Activated CD4-positive, CD25-positive, alpha-beta regulatory T cell treated with anti-CD3 and anti-CD28 coated beads, Interleukin-2, amount 50 U/mL, for 72 hours (primary cell): ENCODE measurements around the gene CYB5D1.

Experiments used
- DNase-seq: peaks from one replicate; pipeline ENCODE4 v3.0.0; 2021

The CYB5D1 gene

DNA sequence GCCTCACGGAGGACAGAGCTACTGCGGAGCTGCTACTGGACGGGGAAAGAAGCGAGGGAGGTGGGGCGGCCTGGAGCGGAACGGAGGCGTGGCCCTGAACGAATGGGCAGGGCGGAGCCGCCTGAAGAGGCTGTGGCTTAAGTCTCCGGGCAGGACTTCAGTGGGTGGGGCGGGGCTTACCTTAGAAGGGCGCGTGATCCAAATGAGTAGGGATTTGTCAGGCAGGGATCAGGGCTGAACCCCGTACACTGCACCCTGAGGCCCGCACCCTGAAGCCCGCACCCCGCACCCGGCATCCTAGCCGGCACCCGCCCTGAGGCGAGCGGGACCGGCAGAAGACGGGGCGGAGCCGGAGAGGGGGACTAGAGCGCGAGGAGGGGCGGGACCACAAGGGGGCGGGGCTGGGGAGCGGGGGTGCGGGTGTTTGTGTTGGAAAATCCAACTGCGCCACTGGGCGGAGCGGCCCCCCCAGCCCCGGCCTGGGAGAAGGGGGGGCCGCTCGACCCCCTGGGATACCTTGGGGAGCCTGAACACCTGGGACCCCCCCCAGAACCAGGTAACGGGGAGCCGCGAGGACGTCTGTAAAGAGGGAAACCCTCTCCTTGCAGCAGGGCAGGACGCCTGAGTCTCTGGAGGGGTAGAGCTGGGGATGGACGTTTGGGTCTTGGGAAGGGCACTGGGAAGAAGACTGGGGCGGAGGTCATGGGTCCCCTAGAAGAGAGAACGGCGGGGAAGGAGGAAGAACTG lies 23.8 kb upstream of the CYB5D1 start, which contains the start of gene KDM6B:
Gene KDM6B, plus strand, starts transcription at position 423 of the 747 bp plus-strand sequence. CDS start 11,338 bp downstream, outside the sequence.
- peak; percentile 88 for DNase-seq

DNA sequence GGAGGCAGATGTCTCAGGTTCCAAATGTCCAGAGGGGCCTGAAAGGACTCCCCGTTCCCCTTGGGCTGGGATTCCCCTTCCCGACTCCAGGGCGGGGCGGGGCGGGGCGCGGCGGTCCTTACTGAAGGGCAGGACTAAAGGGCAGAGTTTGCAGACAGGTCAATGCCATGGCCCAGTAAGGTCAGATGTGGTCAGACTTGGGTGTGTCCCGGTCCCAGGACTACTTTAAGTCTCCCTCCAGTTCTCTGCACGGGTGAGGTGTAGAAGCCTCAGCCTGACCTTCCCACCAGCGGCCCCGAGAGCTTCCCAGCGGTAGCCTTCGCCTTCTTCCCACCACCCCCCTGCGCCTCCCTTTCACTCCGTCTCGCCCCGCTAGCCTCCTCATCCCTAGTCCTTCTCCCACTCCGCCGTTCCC lies 23.3 kb upstream of the CYB5D1 start:
- peak; percentile 63 for DNase-seq

DNA sequence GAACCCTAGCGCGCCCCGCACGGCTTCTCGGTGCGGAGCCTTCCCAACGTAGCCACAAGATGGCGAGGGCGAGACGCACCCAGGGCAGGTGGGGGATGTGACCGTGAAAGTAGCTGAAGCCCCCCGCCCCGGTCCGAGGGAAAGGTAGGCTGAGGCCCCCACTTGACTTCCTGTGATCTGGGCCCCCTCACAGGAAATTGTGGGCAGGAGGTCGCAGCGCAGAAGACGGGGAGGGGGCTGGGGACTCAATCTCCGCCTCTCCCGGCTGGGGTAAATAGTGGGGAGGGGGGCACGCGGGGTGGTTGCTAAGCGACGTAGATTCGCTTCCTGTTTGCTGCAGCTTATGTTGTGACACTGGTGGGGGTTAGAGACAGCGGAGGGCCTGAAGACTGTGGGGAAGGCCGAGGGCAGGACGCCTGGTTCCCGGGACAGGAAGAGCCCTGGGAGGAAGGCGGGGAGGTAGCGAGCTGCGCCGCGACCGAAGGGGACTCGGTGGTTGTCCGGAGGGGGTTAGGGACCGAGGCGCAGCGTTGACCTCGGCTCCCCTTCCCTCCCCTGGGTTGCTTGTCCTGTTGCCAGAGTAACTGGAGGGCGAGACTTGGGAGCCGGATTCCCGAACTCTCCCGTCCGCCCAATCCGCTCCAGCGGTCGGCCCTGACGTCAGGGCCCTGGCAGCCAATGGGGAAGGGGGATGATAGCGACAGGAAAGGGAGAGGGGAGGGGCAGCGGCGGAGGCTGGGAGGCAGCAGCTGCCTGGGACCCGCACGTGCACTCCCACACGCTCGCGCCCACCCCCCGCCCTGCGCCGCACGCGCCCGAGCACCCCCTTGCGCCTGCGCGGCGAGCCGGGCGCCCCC lies 22.6 kb upstream of the CYB5D1 start:
- peak; percentile 73 for DNase-seq

DNA sequence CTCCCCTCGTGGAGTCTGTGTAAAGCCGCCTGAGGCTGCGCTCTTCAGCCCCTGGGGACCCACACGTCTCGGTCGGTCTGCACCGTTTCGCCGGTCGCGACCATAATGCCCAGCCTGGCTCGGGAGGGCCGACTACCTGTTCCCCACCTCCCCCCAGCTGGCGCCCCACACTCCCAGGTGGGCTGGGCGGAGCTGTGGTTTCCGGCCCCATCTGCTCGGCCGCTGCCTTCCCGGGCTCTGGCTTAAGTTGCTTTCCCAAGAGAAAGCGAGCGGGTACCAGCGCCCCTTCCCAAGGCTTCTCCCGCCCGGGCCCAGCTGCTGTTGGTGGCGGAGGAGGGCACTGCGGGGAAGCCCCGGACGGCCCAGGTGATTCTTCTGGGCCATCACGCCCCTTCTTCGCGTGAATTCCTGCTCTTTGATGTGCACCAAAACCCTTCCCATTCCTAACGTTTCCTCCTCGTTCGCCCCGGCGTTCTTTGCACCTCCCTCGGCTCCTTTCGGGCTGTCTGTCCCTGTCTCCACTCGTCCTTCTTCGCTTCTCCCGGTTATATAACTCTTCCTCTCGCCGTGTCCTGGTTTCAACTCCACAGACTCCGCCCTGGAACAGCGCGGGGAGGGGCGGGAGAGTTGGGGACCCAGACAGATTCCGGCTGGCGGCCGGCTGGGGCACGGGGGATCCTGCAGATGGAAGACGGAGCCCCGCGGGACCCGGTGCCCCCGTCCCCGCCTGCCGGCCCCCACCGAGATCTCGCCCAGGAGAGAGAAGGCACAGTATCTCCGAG lies 21.8 kb upstream of the CYB5D1 start:
- no peak for DNase-seq

DNA sequence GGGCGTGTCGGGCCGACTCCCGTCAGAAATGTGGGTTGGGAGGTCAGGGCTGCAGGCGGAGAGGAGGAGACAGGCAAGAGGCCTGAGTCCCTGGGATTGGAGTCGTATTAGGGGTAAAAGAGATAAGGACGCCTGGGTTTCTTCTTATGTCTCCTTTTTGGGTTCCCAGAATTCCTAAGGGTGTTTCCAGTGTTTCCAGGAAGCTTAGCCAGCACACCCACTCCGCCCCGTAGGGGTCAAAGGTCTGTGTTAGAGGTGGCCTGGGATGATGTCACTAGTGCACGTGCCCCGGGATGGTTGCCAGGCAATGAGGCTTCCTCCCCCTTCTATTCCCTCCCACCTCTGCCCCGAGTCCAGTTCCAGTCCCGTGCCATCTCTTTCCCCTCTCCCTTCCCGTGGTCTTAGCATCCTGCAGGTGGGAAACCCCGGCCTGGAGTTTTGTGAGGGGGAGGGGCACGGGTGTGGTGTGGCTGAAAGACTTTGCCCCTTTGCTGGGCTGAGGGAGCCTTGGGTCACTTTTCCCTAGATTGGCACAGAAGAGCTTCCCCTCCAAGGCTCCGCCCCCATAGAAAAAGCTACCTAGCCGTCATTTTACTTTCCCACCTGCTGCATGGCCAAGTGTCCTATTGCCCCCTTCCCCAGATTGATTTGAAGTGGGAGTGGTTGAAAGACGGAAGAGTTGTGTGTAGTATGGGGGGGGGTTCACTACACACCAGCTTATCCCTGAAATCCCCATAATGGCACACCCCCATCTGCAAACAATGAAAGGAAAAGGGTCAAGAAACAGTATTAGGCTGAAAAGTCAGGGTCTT lies 21.0 kb upstream of the CYB5D1 start:
- DNase-seq, result no peak

DNA sequence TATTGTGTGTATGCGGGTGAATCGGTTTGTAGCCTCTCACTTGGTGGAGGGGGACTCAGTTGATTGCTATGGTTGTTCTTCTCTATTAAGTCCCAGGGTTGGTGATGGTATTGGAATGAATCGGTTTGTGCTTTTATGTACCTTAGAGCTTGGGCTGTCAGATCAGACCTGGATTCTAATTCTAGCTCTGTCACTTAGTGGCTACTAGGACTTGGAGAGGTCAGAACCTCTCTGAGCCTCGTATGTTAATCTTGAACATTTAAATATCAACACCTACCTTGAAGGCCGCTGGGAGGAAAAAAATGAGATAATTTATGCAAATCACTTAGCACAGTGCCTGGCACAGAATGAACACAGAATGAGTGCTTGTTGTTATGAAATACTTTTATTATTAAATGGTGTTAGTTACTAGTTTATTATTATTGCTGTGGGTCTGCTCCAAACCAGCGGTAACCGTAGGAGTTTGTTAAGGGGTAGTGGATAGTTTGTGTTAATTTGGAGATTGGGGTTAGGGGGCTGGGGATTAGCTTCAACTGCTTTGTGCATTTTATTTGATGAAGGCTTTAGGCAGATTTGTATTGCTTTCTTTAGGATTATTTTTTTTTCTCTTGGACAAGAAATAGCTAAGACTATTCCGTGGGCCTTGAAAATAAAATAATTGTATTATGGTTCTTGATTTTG lies 20.3 kb upstream of the CYB5D1 start:
- no peak for DNase-seq

DNA sequence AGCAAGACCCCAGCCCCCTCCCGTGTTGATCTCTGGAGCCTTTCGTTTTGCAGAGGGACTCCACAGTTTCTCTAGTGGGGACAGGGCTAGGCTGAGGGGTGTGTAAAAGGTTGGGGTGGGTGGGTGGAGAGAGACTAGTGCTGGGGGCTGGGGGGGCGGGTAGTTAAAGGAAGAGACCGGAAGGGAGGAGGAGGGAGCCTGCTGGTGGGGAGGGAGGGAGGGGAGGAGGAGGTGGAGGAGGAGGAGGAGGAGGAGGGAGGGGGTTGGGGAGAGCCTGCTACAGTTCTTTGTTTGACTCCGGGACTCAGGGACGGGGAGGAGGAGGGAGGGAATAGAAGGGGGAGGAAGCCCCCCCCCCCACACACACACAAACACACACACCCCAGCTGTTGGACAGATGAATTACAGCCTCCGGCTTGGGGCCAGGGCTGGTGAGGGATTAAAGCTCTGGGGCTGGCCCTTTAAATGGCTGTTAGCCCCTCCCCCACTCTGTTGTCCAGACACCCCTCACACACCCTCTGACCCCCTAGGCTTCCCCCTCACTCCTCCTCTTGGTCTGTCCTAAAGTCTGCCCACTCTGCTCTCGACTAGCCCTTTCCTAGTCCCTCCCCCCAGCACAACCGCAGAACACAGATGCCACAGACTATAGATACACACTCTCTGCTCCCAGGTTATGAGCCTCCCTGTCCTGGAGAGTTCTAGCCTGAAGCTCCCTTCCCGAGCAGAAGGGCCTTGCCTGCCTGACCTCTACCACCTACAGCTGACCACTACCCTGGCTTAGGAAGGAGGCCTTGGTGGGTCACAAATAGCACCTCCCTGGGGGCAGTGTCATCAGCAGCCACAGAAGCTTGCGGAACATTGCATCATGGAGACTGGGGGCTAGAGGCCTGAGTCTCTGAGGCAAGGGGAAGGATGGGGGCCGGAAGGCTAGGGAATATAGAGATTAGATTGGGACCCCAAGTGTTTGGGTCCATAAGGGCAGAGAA lies 19.4 kb upstream of the CYB5D1 start:
- DNase-seq, result no peak

DNA sequence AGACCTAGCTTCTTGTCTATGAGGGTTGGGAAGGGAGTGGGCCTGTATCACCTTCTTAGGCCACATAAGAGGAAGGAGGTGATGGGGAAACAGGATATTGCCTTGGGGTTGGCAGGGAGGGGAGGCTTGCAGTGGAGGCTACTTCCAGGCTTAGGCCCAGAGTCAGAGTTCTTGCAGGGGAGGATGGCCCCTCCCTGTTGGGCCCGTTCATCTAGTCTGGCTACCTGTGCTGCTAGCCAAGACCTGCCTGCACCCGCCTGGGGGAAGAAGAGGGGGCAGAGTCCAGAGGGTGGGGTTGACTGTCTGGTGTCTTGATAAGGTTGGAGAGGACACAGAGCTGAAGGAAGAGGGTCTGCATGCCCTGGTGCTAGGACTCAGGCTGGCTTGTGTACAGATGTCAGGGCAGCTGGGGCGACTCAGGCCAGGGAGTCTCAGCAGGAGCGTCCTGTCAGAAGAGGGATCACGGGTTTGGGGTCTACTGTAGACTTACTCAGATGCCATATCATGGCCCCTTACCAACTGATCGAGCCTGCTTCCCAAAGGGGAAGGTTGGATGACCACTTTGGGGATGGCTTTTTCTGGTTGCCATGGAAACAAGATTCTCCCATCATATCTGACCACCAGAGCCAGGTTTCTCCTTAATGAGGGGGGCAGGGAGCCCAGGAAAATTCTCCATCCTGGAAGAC lies 18.5 kb upstream of the CYB5D1 start:
- no peak for DNase-seq

DNA sequence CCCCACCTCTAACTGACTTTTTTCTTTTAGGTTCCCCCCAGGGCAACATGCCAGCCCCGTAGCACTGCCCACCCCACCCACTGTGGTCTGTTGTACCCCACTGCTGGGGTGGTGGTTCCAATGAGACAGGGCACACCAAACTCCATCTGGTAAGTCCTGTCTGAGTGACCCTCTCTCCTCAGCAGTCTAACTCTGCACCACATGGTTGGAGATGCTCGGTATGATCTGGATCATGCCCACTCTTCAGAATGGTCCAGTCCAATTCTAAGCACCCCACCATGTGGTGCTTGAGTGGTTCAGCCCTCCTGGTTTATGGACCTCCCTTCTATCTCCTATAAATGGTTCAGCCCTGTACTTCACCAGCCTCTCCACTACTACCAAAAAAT lies 17.9 kb upstream of the CYB5D1 start:
- no peak for DNase-seq

DNA sequence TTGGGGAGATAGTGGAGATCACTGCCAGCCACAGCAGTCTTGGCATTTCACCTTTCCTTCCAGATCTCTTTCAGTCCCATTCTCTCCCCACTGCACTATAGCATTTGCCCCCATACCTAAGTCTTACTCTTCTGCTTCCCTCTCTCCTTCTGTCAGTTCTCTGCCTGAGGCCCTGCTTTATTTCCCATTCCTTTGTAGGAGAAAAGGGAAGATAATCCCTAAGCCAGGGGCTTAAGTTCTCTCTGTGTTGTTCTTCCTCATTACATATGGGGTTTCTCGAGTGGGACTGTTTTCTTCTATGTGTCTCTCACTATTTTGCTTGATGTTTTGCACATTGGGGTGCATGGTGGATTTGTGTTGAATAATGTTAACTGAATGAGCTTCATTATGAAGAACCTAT lies 17.4 kb upstream of the CYB5D1 start:
- DNase-seq, result no peak

DNA sequence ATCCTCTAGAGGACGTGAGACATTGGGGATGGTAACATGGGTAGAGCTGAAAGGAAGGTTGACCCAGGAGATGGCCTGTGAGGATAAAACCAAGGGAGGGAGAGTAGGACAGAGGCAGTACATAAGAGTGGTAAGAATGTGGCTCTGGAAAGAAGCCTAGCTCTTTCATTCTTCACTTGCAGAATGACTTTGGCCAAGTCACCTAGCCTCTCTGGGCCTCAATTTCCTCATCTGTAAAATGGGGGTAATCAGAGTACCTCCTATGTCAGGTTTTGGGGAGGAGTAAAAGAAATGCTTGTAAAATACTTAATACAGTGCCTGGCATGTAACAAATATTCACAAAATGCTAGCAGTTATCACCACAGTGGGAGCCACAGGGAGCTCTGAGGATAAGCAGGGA lies 16.9 kb upstream of the CYB5D1 start:
- DNase-seq, result no peak

DNA sequence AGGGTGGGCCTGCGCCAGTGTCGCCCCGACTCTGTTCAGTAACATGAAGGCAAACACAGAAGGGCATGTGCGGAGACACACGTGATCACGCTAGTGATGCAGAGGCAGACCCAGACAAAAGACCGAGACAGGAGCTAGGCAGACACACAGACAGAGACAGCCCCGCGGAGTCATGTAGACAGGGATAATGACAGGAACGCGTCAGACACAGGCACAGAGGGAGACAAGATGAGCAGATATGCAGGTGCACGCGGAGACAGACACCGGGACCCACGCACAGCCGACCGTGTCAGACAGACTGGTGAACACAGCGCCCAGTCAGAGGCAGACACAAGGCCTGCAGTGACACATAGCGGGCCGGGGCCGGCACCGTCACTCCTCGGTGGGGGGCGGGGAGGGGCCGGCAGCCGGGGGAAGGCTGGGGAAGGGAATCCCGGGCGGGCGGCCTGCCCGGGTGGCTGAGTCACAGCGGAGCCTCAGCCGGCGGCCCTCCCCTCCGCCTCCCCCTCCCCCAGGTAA lies 16.3 kb upstream of the CYB5D1 start:
- peak; percentile 81 for DNase-seq

DNA sequence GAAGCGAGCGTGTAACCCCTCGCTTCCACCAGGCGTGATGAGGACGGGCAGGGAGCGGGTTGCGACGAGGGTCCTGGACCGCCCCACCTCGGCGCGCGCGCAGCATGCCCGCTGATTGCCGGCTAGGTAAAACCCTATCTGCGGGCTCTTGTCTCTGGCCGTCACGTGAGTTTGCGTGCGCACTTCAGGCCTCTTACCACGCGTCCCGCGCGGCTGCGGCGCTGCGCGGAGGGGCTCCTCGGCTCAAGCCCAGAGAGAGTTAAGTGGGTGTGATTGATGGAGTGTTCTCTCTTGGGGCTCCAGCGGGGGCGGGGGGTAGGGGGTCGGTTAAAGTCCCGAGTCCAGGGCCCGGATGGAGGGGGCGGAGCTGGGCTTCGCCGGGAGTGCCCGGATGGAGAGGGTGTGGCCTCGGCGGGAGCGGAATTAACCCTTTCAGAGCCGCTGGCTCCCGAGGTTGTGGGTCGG lies 15.9 kb upstream of the CYB5D1 start:
- DNase-seq, result peak; percentile 83

DNA sequence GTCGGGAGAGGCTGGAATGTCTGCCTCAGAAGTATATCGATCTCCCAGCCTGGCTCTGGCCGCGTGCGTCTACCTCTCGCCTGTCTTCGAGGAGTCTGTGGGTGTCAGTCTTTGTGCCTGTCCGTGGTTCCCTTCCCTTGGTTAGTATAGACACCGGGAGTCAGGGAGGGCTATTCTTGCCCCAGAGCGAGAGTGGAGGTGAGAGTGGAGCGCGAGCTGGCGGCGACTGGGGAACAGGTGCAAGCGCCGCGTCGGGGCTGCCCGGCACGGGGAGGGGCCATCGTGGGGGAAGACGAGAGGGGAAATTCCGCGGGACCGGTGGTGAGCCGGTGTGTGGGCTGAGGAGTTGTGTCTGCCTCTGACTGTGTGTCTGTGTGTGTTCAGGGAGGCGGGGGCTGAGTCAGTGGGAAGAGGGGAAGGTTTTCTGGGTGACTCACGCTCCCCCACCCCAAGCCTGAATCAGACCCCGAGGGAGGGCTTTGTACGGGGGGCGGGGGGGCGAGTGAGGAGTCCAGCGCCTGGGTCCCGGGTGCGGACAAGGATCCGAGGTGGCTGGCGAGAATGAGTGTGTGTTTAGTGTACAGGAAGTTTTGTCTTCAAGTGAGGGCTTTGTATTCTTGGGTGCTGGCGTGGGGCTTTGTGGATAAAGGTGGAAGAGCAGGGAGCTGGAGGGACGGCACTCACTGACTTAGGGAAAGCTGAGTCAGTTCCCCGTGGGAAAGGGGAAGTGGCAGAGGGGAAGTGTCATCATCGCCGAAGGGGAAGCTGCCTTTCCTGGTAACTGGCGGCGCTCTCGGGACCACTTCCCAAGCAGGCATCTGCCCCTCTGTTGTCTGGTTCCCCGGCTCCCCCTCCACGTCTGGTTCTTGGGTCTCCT lies 15.2 kb upstream of the CYB5D1 start:
- peak; percentile 92 for DNase-seq

DNA sequence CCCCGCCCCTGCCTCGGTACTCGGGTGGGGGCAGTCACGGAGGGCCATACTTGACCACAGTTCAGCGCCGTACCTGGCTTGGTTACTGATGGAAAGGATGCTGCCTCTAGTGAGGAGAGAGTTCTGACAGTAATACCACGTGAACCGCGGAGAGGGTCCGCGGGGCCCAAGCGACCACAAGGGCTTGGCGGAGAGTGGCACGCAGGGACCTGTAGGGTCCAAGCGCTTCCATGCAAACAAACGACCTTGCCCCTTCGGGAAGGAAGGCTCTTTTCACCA lies 14.6 kb upstream of the CYB5D1 start:
- DNase-seq, result peak; percentile 64

DNA sequence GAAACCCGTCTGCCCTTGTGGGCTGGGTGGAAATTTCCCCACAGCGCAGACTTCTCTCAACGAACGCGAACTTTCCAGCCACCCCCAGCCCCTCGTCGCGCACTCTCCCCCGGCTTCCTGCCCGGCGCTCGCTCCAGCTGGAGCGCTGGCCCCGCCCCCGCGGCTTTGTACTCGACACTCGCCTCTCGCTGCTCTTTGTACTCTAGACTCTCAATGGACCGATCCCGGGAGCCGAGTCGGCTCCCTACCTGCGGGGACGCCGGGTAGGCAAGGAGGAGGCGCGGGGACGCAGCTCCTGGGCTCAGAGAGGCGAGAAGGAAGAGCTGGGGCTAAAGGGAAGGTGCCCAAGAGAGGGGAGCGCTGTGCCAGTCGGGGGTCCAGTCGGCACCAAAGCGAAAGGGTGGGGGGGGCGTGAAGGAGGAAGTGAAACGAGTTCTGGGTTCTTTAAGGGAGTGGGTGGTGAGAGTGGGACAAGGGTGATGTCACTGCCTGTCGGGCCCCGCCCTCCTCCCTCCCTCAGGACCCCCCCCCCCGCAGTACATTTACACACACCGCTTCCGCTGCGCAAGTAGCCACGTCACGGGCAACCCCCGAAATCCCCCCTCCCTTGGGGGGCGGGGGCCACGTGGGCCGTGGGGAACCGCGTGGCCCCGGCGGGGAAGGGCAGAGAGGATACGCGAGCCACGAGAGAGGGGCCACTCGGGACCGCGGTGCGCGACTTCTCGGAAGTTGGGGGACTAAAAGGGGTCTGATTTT lies 14.1 kb upstream of the CYB5D1 start:
- peak; percentile 78 for DNase-seq

DNA sequence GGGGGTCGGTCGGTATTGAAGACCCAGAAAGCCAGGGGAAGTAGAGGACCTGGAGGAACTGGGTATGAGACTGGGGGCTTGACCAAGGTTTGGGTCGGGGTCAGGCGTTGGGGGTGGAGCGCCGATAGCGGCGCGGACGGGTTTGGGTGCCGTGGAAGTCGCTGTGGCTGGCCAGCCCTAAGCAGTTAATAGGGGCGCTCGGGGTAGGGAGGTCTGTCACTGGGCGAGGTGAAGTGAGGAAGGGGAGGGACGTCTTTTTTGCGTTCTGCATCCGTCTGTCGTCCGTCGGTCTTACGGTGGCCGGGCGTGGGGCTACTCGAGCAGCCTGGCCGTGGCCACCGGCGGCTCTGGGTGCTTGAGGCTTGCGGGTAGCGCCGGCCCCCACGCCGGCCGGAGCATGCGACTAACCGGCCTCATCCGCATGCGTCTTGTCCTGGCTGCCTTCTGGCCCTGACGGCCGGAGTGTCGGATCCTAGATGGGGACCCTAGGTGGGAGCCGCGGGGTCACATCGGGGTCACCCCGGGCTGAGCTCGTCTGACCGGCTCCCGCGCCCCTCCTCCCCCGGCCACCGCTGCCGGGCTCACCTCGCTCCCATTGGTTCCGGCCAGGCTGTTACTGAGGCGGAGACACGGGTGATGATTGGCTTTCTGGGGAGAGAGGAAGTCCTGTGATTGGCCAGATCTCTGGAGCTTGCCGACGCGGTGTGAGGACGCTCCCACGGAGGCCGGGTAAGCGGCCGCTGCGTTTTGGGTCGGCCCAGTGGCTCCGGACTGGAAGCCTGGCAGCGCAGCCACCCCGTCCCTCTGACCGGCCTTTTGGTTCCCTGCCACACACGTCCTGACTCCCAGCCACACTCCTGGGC lies 13.3 kb upstream of the CYB5D1 start:
- DNase-seq, result peak; percentile 82
